NCI-H748 treated with DMSO at 0.1 percent for 48 hours (cell line): ENCODE data around the gene ETV4.

ENCODE experiments used
- DNase-seq: peaks from one replicate; lab custom pipeline; 2025; lab: John Stamatoyannopoulos, UW

The ETV4 gene

DNA sequence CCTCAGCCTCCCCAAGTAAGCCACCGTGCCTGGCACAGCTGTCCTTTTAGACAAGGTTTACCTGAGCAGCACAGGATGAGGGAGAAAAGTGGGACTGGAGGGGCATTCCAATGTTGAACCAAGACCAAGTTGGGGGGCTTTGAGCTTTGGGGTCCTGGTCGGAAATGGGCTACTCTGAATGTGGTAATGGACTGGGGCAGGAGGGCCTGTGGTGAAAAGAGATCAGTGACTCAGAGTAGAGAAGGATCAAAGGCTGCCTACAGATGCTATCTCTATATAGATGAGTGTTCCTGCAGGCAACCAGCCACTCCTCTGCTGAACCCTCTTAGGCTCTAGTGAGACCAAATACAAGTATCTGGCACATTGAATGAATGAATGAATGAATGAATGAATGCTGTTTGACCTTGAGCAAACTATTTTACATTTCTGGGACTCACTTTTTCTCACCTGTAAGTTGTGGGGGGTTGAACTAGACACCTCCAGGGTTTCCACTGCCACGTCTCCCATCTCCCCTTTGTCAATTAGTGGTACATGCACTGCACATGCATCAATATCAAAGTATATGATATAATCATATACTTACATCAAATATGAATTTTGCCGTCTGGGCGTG is 26.3 kb upstream of the ETV4 start:
- DNase-seq, result no peak

DNA sequence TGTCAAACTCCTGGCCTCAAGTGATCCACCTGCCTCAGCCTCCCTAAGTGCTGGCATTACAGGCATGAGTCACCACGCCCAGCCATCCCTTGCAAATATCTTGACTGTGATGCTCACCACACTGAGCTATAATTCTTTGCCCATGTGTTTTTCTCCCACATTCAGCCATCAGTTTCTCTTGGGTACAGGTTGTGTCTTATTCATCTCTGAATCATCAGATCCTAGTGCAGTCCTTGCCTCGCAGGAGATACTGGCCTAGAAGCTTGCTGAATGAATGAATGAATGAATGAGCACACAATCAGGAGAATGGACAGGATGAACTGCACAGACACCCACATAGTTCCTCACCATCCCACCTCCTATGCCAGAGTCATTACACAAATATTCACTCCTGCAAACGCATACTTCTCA is 24.4 kb upstream of the ETV4 start:
- DNase-seq, result no peak

DNA sequence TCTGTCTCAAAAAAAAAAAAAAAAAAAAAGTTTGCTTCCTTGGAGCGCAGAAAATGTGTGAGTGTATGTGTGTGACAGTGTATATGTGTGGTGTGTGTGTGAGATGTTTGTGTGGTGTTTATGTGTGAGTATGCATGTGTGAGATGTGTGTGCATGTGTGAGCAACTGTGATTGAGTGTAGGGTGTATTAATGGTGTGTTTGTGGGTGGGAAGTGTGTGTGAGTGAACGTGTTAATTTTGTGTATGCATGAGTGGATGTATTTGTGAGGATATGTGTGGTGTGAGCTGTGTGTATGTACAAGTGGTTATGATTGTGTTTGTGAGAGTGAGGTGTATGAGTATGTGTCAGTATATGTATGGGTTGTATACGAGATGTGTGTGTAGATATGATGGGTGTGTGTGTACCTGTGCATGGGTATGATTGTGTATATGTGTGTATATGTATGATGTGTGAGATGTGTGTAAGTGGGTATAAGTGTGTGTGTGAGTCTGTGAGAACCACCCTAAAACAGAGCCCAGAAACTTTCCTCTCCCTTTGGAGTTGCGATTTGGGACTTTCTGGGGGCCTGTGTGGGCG is 22.5 kb upstream of the ETV4 start:
- DNase-seq, result no peak

DNA sequence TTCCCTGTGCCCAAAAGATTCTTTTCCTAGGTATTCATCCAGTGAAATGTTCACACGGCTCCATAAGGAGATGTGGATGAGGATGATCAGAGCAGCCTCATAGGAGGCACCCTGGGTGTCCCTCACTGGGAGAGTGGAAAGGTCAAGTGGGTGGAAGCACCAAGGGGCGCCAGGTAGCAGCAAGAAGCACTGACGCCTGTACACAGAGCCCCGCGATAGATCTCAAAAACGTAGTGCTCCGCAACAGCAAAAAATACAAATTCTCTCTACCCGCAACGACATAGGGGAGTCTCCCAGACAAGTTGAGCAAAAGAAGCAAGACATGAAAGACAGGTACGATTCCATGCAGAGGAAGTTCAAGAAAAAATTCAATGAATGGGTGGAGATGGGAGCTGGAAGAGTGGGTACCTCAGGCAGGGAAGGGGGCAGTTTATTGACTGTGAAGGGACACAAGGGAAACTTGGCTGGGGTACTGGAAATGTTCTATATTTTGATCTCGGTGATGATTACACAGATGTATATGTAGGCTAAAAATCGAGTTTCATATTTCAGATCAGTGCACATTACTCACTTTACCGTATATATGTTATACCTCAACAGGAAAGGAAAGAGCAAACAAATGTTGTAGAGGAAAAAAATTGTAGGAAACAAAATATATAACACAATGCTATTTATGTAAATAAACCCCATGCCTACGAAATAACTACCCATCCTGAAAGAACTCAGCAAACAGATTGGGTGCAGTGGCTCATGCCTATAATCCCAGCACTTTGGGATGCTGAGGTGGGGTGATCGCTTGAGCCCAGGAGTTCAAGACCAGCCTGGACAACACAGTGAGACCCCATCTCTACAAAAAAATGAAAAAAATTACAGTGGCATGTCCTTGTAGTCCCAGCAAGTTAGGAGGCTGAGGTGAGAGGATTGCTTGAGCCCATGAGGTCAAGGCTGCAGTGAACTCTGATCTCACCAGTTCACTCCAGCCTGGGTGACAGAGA is 17.8 kb upstream of the ETV4 start:
- DNase-seq, result no peak

- no peak for DNase-seq
These were observed 16.8 kb upstream of the ETV4 start for GRCh38 chr17:43562679-43563599.

GRCh38 chr17:43560461-43561427 is 14.6 kb upstream of the ETV4 start:
- no peak for DNase-seq

- DNase-seq, result no peak
These were observed 13.1 kb upstream of the ETV4 start for GRCh38 chr17:43559161-43559816.

DNA sequence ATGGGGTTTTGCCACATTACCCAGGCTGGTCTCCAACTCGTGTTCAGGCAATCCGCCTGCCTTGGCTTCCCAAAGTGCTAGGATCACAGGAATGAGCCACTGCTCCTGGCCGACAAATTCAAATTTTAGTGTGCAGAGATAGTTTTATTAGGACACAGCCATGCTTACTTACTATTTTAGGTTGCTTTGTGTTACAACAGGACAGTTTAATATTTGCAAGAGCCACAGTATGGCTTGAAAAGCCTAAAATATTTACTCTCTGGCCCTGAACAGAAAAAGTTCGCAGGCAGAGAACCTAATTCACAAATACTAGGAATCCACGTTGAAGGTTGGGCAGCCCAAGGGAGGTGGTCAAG is 12.6 kb upstream of the ETV4 start:
- DNase-seq, result no peak

- no peak for DNase-seq
These were observed 10.2 kb upstream of the ETV4 start for GRCh38 chr17:43556292-43556691.

DNA sequence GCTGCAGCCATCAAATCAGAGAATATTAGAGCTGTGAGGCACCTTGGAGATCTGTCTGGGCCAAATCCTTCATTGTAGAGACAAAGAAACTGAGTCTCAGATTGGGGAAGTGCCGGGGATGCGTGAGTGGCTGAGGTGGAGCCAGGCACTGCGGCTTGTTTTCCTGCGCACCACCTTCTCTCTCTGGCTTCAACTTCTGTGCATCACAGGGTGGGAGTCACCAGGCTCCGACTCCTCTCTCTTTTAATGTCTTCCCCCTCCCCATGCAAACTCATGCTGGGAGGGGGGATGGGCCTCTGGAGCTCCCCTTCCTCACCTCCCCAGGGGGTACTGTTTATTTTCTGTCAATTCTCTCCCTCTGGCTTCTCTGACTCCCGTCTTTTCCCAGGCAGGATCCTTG is 8.7 kb upstream of the ETV4 start:
- DNase-seq, result no peak

- no peak for DNase-seq
These were observed 7.4 kb upstream of the ETV4 start for GRCh38 chr17:43553573-43553972.

DNA sequence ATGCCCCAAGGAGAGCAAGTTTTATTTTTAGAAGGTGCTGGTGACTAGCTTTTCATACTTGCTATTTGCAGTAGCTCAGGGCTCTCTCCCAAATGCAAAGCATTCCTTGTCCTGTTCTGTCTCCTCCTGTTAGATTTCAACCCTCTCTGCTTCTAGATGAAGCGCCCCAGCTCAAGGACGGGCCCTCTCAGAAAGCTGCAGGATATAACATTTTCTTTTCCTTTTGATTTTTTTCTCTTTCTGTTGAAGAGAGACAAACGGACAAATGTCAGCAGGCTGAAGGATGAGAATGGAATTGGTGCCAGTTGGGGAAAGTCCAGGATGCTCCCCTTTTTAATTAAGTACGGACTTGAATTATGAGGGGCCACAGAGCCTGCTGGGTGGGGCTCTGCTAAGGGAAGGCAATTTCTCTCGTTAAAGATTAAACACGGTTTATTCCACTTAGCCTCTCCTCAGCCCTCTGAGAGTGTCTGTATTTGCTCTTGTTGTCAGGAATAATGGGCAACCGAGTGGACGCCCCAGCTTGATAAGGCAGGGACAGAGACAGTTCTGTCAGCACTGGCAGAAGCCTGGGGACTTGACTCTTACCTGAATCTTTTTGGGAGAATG is 6.2 kb upstream of the ETV4 start:
- DNase-seq, result no peak

GRCh38 chr17:43550754-43551153 is 4.6 kb upstream of the ETV4 start:
- DNase-seq, result no peak

GRCh38 chr17:43549496-43549895 is 3.4 kb upstream of the ETV4 start:
- DNase-seq, result no peak

- DNase-seq, result no peak
These were observed 2.7 kb upstream of the ETV4 start for GRCh38 chr17:43548689-43549379.

- DNase-seq, result no peak
These were observed 1.6 kb upstream of the ETV4 start for GRCh38 chr17:43547659-43548256.

DNA sequence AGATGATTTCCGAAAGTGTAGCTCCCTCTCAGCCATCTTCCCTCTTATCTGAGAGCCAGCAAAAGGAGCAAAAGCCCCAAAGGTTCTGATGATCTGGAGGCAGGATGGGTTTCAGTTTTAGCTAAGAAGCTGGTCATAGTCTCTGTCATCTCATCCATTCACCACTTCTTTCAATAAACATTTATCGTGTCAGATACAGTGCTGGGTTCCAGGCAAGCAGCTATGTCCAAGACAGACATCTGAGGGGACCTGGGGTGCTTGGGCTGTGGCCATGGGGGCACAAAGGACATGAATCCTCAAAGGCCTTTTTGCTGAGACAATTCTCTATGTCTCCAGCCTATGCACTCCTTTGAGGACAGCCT is 1.0 kb upstream of the ETV4 start:
- no peak for DNase-seq

DNA sequence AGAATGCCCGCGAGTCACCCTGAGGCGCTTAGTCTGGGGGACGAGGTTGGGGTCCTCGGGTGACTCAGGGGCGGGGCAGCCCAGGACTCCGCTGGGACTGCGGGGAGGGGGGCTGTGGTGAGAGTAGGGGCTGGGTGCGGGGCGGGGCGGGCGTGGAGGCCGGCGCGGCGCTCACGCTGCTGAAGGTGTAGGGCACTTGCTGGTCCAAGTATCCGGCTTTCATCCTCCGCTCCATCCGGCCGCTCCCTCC is 832 bp downstream of the ETV4 start:
- no peak for DNase-seq
